ENCODE measurements around the gene PHF2.

Gene PHF2

GRCh38 chr9:93597142-93597706 is 20.8 kb downstream of the PHF2 start:
- no peak overlapping the region for H2AFZ ChIP-seq (ENCODE audit: insufficient read depth, low read length, poor library complexity)
- H3K23ac ChIP-seq (ENCODE audit: low read length): no peak overlapping the region
- no peaks in the 10 kb centered on the region for H3K79me1 ChIP-seq (ENCODE audit: low read length)
- no peak for DNase-seq
- no peak overlapping the region for H3K18ac ChIP-seq (ENCODE audit: low read length)
- H2AK5ac ChIP-seq (ENCODE audit: low read length): no peak overlapping the region
- H3K27me3 ChIP-seq (ENCODE audit: insufficient read depth, low read length): no peaks in the 10 kb centered on the region
- no peaks in the 10 kb centered on the region for H3K79me2 ChIP-seq (ENCODE audit: control insufficient read depth, insufficient read depth, low read length, poor library complexity)
- H4K8ac ChIP-seq (ENCODE audit: low read depth, low read length): no peak overlapping the region
- peaks cover 0 to 2% of the 10 kb centered on the region in 2 experiments for H3K36me3 ChIP-seq (ENCODE audit: control insufficient read depth in 1 of 2, insufficient read depth in 2 of 2, low read length in 2 of 2)
- H3K4ac ChIP-seq (ENCODE audit: low read depth, low read length): no peak overlapping the region
- no peak overlapping the region for H3K14ac ChIP-seq (ENCODE audit: low read length)
- H3K4me3 ChIP-seq (ENCODE audit: low read depth, low read length): no peak overlapping the region
- no peak overlapping the region for H2BK120ac ChIP-seq (ENCODE audit: insufficient read depth, low read length, poor library complexity)
- no peak overlapping the region for H3K27ac ChIP-seq (ENCODE audit: low read depth, low read length)
- H4K12ac ChIP-seq (ENCODE audit: low read depth, low read length): no peak overlapping the region
- H2BK12ac ChIP-seq (ENCODE audit: low read length): no peak overlapping the region
- H2BK5ac ChIP-seq (ENCODE audit: low read depth, low read length, poor library complexity): no peak overlapping the region
- H3K4me2 ChIP-seq (ENCODE audit: low read length): no peak overlapping the region
- no CpG with 5 or more reads among the region's 6 CpGs for WGBS (ENCODE audit: extremely low coverage, insufficient coverage, insufficient read length)
- peaks cover 6% of the 10 kb centered on the region for H3K9me3 ChIP-seq (ENCODE audit: insufficient read depth, low read depth, low read length)
- H4K91ac ChIP-seq (ENCODE audit: low read depth, low read length): no peak overlapping the region
- peaks cover 0 to 7% of the 10 kb centered on the region in 2 experiments for H3K4me1 ChIP-seq (ENCODE audit: control insufficient read depth in 1 of 2, insufficient read depth in 2 of 2, low read length in 2 of 2)
- no peak overlapping the region for H3K9ac ChIP-seq (ENCODE audit: low read length)

- no peak overlapping the region for H2BK5ac ChIP-seq (ENCODE audit: low read depth, low read length, poor library complexity)
- DNase-seq: no peak
- H3K4ac ChIP-seq (ENCODE audit: low read depth, low read length): no peak overlapping the region
- peaks cover 0 to 7% of the 10 kb centered on the region in 2 experiments for H3K4me1 ChIP-seq (ENCODE audit: control insufficient read depth in 1 of 2, insufficient read depth in 2 of 2, low read length in 2 of 2)
- H3K23ac ChIP-seq (ENCODE audit: low read length): no peak overlapping the region
- H2BK12ac ChIP-seq (ENCODE audit: low read length): no peak overlapping the region
- H3K14ac ChIP-seq (ENCODE audit: low read length): no peak overlapping the region
- H4K8ac ChIP-seq (ENCODE audit: low read depth, low read length): no peak overlapping the region
- H3K27me3 ChIP-seq (ENCODE audit: insufficient read depth, low read length): no peaks in the 10 kb centered on the region
- no peak overlapping the region for H3K4me2 ChIP-seq (ENCODE audit: low read length)
- H2BK120ac ChIP-seq (ENCODE audit: insufficient read depth, low read length, poor library complexity): no peak overlapping the region
- no CpG with 5 or more reads among the region's 15 CpGs for WGBS (ENCODE audit: extremely low coverage, insufficient coverage, insufficient read length)
- no peaks in the 10 kb centered on the region for H3K79me1 ChIP-seq (ENCODE audit: low read length)
- H2AK5ac ChIP-seq (ENCODE audit: low read length): no peak overlapping the region
- H3K9me3 ChIP-seq (ENCODE audit: insufficient read depth, low read depth, low read length): peaks cover 6% of the 10 kb centered on the region
- H3K79me2 ChIP-seq (ENCODE audit: control insufficient read depth, insufficient read depth, low read length, poor library complexity): no peaks in the 10 kb centered on the region
- no peak overlapping the region for H4K12ac ChIP-seq (ENCODE audit: low read depth, low read length)
- H4K91ac ChIP-seq (ENCODE audit: low read depth, low read length): no peak overlapping the region
- no peak overlapping the region for H2AFZ ChIP-seq (ENCODE audit: insufficient read depth, low read length, poor library complexity)
- H3K18ac ChIP-seq (ENCODE audit: low read length): no peak overlapping the region
- H3K27ac ChIP-seq (ENCODE audit: low read depth, low read length): no peak overlapping the region
- no peak overlapping the region for H3K4me3 ChIP-seq (ENCODE audit: low read depth, low read length)
- H3K9ac ChIP-seq (ENCODE audit: low read length): no peak overlapping the region
- H3K36me3 ChIP-seq (ENCODE audit: control insufficient read depth in 1 of 2, insufficient read depth in 2 of 2, low read length in 2 of 2): peaks cover 0 to 2% of the 10 kb centered on the region in 2 experiments
Observed at GRCh38 chr9:93597871-93598646, 21.7 kb downstream of the PHF2 start.

GRCh38 chr9:93598647-93599241 is 22.4 kb downstream of the PHF2 start:
- Histone ChIP-seq H3K4me1 (ENCODE audit: control insufficient read depth in 1 of 2, insufficient read depth in 2 of 2, low read length in 2 of 2) (peaks cover 0 to 7% of the 10 kb centered on the region in 2 experiments), H3K79me2 (ENCODE audit: control insufficient read depth, insufficient read depth, low read length, poor library complexity) (no peaks in the 10 kb centered on the region), H3K14ac (ENCODE audit: low read length) (no peak overlapping the region), H3K23ac (ENCODE audit: low read length) (no peak overlapping the region), H3K4me3 (ENCODE audit: low read depth, low read length) (no peak overlapping the region), H3K4ac (ENCODE audit: low read depth, low read length) (no peak overlapping the region), H3K18ac (ENCODE audit: low read length) (no peak overlapping the region), H2BK12ac (ENCODE audit: low read length) (no peak overlapping the region), H4K91ac (ENCODE audit: low read depth, low read length) (no peak overlapping the region), H3K36me3 (ENCODE audit: control insufficient read depth in 1 of 2, insufficient read depth in 2 of 2, low read length in 2 of 2) (peaks cover 0 to 2% of the 10 kb centered on the region in 2 experiments), H4K12ac (ENCODE audit: low read depth, low read length) (no peak overlapping the region), H4K8ac (ENCODE audit: low read depth, low read length) (no peak overlapping the region), H3K27me3 (ENCODE audit: insufficient read depth, low read length) (no peaks in the 10 kb centered on the region), H2BK5ac (ENCODE audit: low read depth, low read length, poor library complexity) (no peak overlapping the region), H3K4me2 (ENCODE audit: low read length) (no peak overlapping the region), H2BK120ac (ENCODE audit: insufficient read depth, low read length, poor library complexity) (no peak overlapping the region), H3K79me1 (ENCODE audit: low read length) (no peaks in the 10 kb centered on the region), H3K9ac (ENCODE audit: low read length) (no peak overlapping the region), H2AK5ac (ENCODE audit: low read length) (no peak overlapping the region), H3K27ac (ENCODE audit: low read depth, low read length) (no peak overlapping the region), H3K9me3 (ENCODE audit: insufficient read depth, low read depth, low read length) (peaks cover 6% of the 10 kb centered on the region), H2AFZ (ENCODE audit: insufficient read depth, low read length, poor library complexity) (no peak overlapping the region)
- WGBS (ENCODE audit: extremely low coverage, insufficient coverage, insufficient read length): no CpG with 5 or more reads among the region's 11 CpGs
- DNase-seq: no peak

- H3K27ac ChIP-seq (ENCODE audit: low read depth, low read length): no peak overlapping the region
- no peak overlapping the region for H4K8ac ChIP-seq (ENCODE audit: low read depth, low read length)
- H3K79me1 ChIP-seq (ENCODE audit: low read length): no peaks in the 10 kb centered on the region
- H2BK5ac ChIP-seq (ENCODE audit: low read depth, low read length, poor library complexity): no peak overlapping the region
- no peaks in the 10 kb centered on the region for H3K79me2 ChIP-seq (ENCODE audit: control insufficient read depth, insufficient read depth, low read length, poor library complexity)
- H3K9me3 ChIP-seq (ENCODE audit: insufficient read depth, low read depth, low read length): peaks cover 6% of the 10 kb centered on the region
- H3K9ac ChIP-seq (ENCODE audit: low read length): no peak overlapping the region
- H3K14ac ChIP-seq (ENCODE audit: low read length): no peak overlapping the region
- WGBS (ENCODE audit: extremely low coverage, insufficient coverage, insufficient read length): no CpG with 5 or more reads among the region's 17 CpGs
- no peak overlapping the region for H3K4me2 ChIP-seq (ENCODE audit: low read length)
- H3K23ac ChIP-seq (ENCODE audit: low read length): peak overlapping the region; percentile 90
- no peak overlapping the region for H2BK120ac ChIP-seq (ENCODE audit: insufficient read depth, low read length, poor library complexity)
- no peak overlapping the region for H3K4ac ChIP-seq (ENCODE audit: low read depth, low read length)
- H3K27me3 ChIP-seq (ENCODE audit: insufficient read depth, low read length): no peaks in the 10 kb centered on the region
- no peak overlapping the region for H2AK5ac ChIP-seq (ENCODE audit: low read length)
- no peak overlapping the region for H2BK12ac ChIP-seq (ENCODE audit: low read length)
- H3K18ac ChIP-seq (ENCODE audit: low read length): no peak overlapping the region
- peaks cover 0 to 7% of the 10 kb centered on the region in 2 experiments for H3K4me1 ChIP-seq (ENCODE audit: control insufficient read depth in 1 of 2, insufficient read depth in 2 of 2, low read length in 2 of 2)
- no peak overlapping the region for H2AFZ ChIP-seq (ENCODE audit: insufficient read depth, low read length, poor library complexity)
- no peak for DNase-seq
- H4K91ac ChIP-seq (ENCODE audit: low read depth, low read length): no peak overlapping the region
- H4K12ac ChIP-seq (ENCODE audit: low read depth, low read length): no peak overlapping the region
- H3K36me3 ChIP-seq (ENCODE audit: control insufficient read depth in 1 of 2, insufficient read depth in 2 of 2, low read length in 2 of 2): peaks cover 0 to 2% of the 10 kb centered on the region in 2 experiments
- peak overlapping the region; percentile 44 for H3K4me3 ChIP-seq (ENCODE audit: low read depth, low read length)
Observed at GRCh38 chr9:93599571-93600403, 23.4 kb downstream of the PHF2 start.
